LNCaP clone FGC (cell line): ENCODE data around the gene SRPRA.

Experiments
- DNase-seq: peaks from one replicate; pipeline ENCODE4 v3.0.0-alpha.2; 2011; ENCODE audit warnings: low read depth
- H3K4me3 ChIP-seq: 2 replicates; pipeline ENCODE4 v1.5.1; 2011; ENCODE audit warnings: mild to moderate bottlenecking, low read depth, low read length, control low read depth
- TF ChIP-seq, protein P1 (sequence below): IDR thresholded peaks from 2 replicates; pipeline ENCODE4 v1.5.1; 2012; ENCODE audit warnings: mild to moderate bottlenecking; ENCODE audit not compliant: control insufficient read depth, insufficient read depth; ENCODE audit errors: extremely low read depth

Gene SRPRA

GRCh38 chr11:126282736-126283591 is 14.3 kb upstream of the SRPRA start, which contains the start of gene TIRAP:
Gene TIRAP (plus strand): TSS chr11:126283093. CDS start chr11:126290895, 7,802 bp downstream.
- no peak for DNase-seq
- TF ChIP-seq, protein P1, sequence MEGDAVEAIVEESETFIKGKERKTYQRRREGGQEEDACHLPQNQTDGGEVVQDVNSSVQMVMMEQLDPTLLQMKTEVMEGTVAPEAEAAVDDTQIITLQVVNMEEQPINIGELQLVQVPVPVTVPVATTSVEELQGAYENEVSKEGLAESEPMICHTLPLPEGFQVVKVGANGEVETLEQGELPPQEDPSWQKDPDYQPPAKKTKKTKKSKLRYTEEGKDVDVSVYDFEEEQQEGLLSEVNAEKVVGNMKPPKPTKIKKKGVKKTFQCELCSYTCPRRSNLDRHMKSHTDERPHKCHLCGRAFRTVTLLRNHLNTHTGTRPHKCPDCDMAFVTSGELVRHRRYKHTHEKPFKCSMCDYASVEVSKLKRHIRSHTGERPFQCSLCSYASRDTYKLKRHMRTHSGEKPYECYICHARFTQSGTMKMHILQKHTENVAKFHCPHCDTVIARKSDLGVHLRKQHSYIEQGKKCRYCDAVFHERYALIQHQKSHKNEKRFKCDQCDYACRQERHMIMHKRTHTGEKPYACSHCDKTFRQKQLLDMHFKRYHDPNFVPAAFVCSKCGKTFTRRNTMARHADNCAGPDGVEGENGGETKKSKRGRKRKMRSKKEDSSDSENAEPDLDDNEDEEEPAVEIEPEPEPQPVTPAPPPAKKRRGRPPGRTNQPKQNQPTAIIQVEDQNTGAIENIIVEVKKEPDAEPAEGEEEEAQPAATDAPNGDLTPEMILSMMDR = no peak
- H3K4me3 ChIP-seq = peak within 1 kb of the TSS; percentile 67

DNA sequence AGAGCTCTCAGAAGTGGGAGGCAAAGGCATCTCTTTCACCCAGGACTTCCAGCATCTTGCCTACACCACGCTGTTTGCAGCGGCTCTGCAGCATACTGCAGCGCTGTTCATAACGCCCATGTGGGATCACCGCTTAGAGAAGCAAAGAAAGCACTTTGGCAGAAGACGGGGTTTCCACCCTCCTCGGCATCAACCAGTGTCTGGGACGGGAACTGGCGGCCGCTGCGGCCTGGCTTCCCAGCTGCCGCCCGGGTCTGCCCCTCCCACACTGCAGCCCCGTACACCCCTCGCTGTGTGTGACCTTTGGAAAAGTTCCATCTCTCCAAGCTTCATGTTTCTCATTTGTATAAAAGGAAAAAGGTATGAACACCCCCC is 13.7 kb upstream of the SRPRA start:
- DNase-seq = no peak
- TF ChIP-seq, protein P1 = no peak
- H3K4me3 ChIP-seq = peak overlapping the region; percentile 67

DNA sequence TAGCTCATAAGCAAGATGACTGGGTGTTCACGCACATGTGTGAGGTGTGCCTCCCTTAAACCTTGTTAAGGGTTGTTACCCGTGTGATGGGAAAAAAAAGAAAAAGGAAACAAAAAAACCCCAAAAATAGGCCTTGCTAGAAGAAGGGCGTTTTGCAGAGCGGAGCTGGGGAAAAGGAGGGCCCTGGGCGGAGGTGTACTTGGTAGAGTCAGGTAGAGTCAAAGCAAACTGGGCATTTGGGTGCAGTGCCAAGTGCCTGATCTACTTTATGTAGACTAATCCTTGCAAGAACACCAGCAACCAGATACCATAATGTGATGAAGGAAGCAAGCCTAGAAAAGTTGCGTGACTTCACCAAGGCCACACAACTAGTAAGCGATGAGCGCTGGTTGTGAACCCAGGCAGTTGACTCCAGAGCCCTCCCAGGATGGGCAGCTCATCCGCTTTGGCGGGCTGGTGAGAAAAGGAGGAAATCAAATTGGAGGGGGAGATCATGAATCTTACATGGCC is 13.0 kb upstream of the SRPRA start:
- H3K4me3 ChIP-seq = no peak overlapping the region
- DNase-seq = no peak

GRCh38 chr11:126281245-126281644 is 12.6 kb upstream of the SRPRA start:
- TF ChIP-seq, protein P1 = no peak
- no peak for DNase-seq
- no peak overlapping the region for H3K4me3 ChIP-seq

More for the DNA sequence above, 13.0 kb upstream of the SRPRA start:
- TF ChIP-seq, protein P1 = no peak

- DNase-seq = no peak
- TF ChIP-seq, protein P1 = no peak
- H3K4me3 ChIP-seq = no peak overlapping the region
These were observed 11.9 kb upstream of the SRPRA start for GRCh38 chr11:126280595-126280994.

GRCh38 chr11:126279191-126279590 is 10.5 kb upstream of the SRPRA start:
- no peak for DNase-seq
- TF ChIP-seq, protein P1 = no peak
- no peak overlapping the region for H3K4me3 ChIP-seq

GRCh38 chr11:126277780-126278179 is 9.1 kb upstream of the SRPRA start:
- no peak for DNase-seq
- TF ChIP-seq, protein P1 = no peak
- no peak overlapping the region for H3K4me3 ChIP-seq
